Measurements from ENCODE around the gene PLEKHG1.

The PLEKHG1 gene

GRCh38 chr6:150641398-150642139 lies 41.9 kb downstream of the PLEKHG1 start:
- no peak for DNase-seq

DNA sequence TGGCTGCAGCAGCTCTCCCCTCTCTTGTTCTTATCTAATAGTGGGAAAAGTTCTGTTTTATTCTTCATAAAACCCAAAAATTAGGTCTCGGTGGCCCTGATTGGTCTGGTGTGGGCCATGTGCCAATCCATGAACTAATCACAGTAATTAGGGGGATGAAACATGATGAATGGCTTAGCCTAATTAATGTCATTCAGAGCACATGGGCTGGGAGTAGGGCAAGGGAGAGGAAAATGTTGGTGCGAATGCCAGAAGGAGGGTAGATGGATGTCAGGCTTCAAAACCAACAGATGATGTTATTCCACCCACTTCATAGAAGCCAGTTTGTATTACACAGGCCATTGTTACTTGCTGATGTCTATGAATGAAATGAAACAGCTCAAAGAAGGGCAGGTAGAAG lies 46.5 kb downstream of the PLEKHG1 start:
- peak in 1 of 3 experiments; percentile 30 for DNase-seq

- peak in 1 of 3 experiments; percentile 21 for DNase-seq
Observed at GRCh38 chr6:150647051-150647450, 47.4 kb downstream of the PLEKHG1 start.
